Smooth muscle cell (in vitro differentiated cells): ENCODE measurements around the gene AKT2. TPM values are rescaled to one million over a fixed set of nuclear protein-coding genes. Genes with fewer than 3 reads are reported as not detected.

Experiments used
- DNase-seq: peaks from one replicate; lab custom pipeline; 2025; ENCODE audit not compliant: unreplicated experiment; lab: John Stamatoyannopoulos, UW
- H2AFZ ChIP-seq: fragments of 200-600 bp; sonication (generic); 2 replicates; pipeline ENCODE4 v1.6.0; 2016; ENCODE audit warnings: antibody characterized with exemption, low read depth, mild to moderate bottlenecking
- H3F3A ChIP-seq: fragments of 200-600 bp; sonication (generic); 2 replicates; pipeline ENCODE4 v1.6.0; 2017; ENCODE audit warnings: antibody characterized with exemption, low read depth
- H3K27ac ChIP-seq: fragments of 200-600 bp; sonication (generic); 2 replicates; pipeline ENCODE4 v1.5.1; 2016; ENCODE audit warnings: low read depth, mild to moderate bottlenecking
- H3K27me3 ChIP-seq: fragments of 200-600 bp; sonication (generic); 2 replicates; pipeline ENCODE4 v1.6.1; 2016; ENCODE audit warnings: low read depth, mild to moderate bottlenecking
- H3K36me3 ChIP-seq: fragments of 200-600 bp; sonication (generic); 2 replicates; pipeline ENCODE4 v1.5.1; 2016; ENCODE audit warnings: low read depth
- H3K4me1 ChIP-seq: fragments of 200-600 bp; sonication (generic); 2 replicates; pipeline ENCODE4 v1.5.1; 2016; ENCODE audit warnings: low read depth
- H3K4me2 ChIP-seq: fragments of 200-600 bp; sonication (generic); 2 replicates; pipeline ENCODE4 v1.6.0; 2016; ENCODE audit warnings: mild to moderate bottlenecking
- H3K4me3 ChIP-seq: fragments of 200-600 bp; sonication (generic); 2 replicates; pipeline ENCODE4 v1.5.1; 2016; ENCODE audit warnings: mild to moderate bottlenecking
- H3K79me2 ChIP-seq: fragments of 200-600 bp; sonication (generic); 2 replicates; pipeline ENCODE4 v1.6.0; 2016; ENCODE audit warnings: low read depth, mild to moderate bottlenecking
- H3K9ac ChIP-seq: fragments of 200-600 bp; sonication (generic); 2 replicates; pipeline ENCODE4 v1.6.0; 2016; ENCODE audit warnings: low read depth
- H3K9me3 ChIP-seq: fragments of 200-600 bp; sonication (generic); replicated peaks from 2 replicates; pipeline ENCODE4 v1.5.1; 2016; ENCODE audit warnings: low read depth
- H4K20me1 ChIP-seq: fragments of 200-600 bp; sonication (generic); 2 replicates; pipeline ENCODE4 v1.6.0; 2016; ENCODE audit warnings: low read depth
- CTCF ChIP-seq: fragments of 200-600 bp; sonication (generic); IDR thresholded peaks from 2 replicates; pipeline ENCODE4 v1.5.1; 2017; ENCODE audit warnings: borderline replicate concordance, mild to moderate bottlenecking, antibody characterized with exemption; ENCODE audit not compliant: insufficient read depth, poor library complexity, severe bottlenecking
- WGBS: methylation state at CpG from one replicate; pipeline ENCODE4 v1.1.7; 2016; ENCODE audit warnings: low lambda C conversion rate; 5-methylcytosine and 5-hydroxymethylcytosine counted together
- polyA plus RNA-seq: library from polyadenylated mRNA; unstranded; fragments of >200 nt; fragmentation: Nextera tagmentation; extraction: Ambion mirVana; gene quantifications from 2 replicates; pipeline ENCODE4 v1.2.1, GENCODE V29; 2016
- total RNA-seq: library from RNA; depleted of rRNA; stranded (reverse); fragments of >200 nt; gene quantifications from 2 replicates; pipeline ENCODE4 v1.2.3, GENCODE V29; 2014

The AKT2 gene
- total and polyA plus RNA-seq, 2 experiments from 2014 or later, result 26.6 to 62.6 TPM

GRCh38 chr19:40326201-40326600, 41.1 kb upstream of the AKT2 start:
- Histone ChIP-seq H3K9me3 (no peaks in the 10 kb centered on the region), H3K4me3 (no peak overlapping the region), H3K79me2 (no peaks in the 10 kb centered on the region), H3K36me3 (no peaks in the 10 kb centered on the region), H4K20me1 (no peaks in the 10 kb centered on the region), H3K4me1 (no peaks in the 10 kb centered on the region), H3F3A (no peaks in the 10 kb centered on the region), H3K9ac (no peak overlapping the region), H3K4me2 (no peak overlapping the region), H3K27me3 (no peaks in the 10 kb centered on the region), H2AFZ (no peak overlapping the region), H3K27ac (no peak overlapping the region)
- no peak for DNase-seq
- TF ChIP-seq CTCF, result no peak
- WGBS, result 97% methylated on average over 14 of the region's 14 CpGs

- no peaks in the 10 kb centered on the region for H3K36me3 ChIP-seq
- no peaks in the 10 kb centered on the region for H3F3A ChIP-seq
- TF ChIP-seq CTCF, result no peak
- H3K27ac ChIP-seq, result no peak overlapping the region
- no peaks in the 10 kb centered on the region for H3K27me3 ChIP-seq
- 77% methylated on average over 13 of the region's 13 CpGs for WGBS
- no peak overlapping the region for H2AFZ ChIP-seq
- no peak overlapping the region for H3K9ac ChIP-seq
- H3K9me3 ChIP-seq, result no peaks in the 10 kb centered on the region
- no peaks in the 10 kb centered on the region for H3K79me2 ChIP-seq
- DNase-seq, result no peak
- no peak overlapping the region for H3K4me3 ChIP-seq
- no peaks in the 10 kb centered on the region for H4K20me1 ChIP-seq
- H3K4me1 ChIP-seq, result no peaks in the 10 kb centered on the region
- H3K4me2 ChIP-seq, result no peak overlapping the region
Observed at GRCh38 chr19:40323705-40324104, 38.6 kb upstream of the AKT2 start.

- H3K27ac ChIP-seq, result no peak overlapping the region
- H3K4me2 ChIP-seq, result no peak overlapping the region
- H3K4me3 ChIP-seq, result no peak overlapping the region
- DNase-seq, result no peak
- H3K9me3 ChIP-seq, result no peaks in the 10 kb centered on the region
- no peak for TF ChIP-seq CTCF
- no peak overlapping the region for H3K9ac ChIP-seq
- H3K79me2 ChIP-seq, result no peaks in the 10 kb centered on the region
- WGBS, result 94% methylated on average over 15 of the region's 15 CpGs
- H3F3A ChIP-seq, result no peaks in the 10 kb centered on the region
- H2AFZ ChIP-seq, result no peak overlapping the region
- no peaks in the 10 kb centered on the region for H3K4me1 ChIP-seq
- H3K27me3 ChIP-seq, result no peaks in the 10 kb centered on the region
- H3K36me3 ChIP-seq, result no peaks in the 10 kb centered on the region
- H4K20me1 ChIP-seq, result no peaks in the 10 kb centered on the region
Observed at GRCh38 chr19:40322951-40323615, 37.9 kb upstream of the AKT2 start.

- no peaks in the 10 kb centered on the region for H3K4me1 ChIP-seq
- H3K9ac ChIP-seq, result no peak overlapping the region
- TF ChIP-seq CTCF, result no peak
- H3K27me3 ChIP-seq, result no peaks in the 10 kb centered on the region
- WGBS, result 87% methylated on average over 7 of the region's 7 CpGs
- no peak overlapping the region for H3K4me3 ChIP-seq
- no peaks in the 10 kb centered on the region for H4K20me1 ChIP-seq
- H3K36me3 ChIP-seq, result no peaks in the 10 kb centered on the region
- DNase-seq, result no peak
- no peaks in the 10 kb centered on the region for H3K9me3 ChIP-seq
- H3K27ac ChIP-seq, result no peak overlapping the region
- no peaks in the 10 kb centered on the region for H3F3A ChIP-seq
- no peaks in the 10 kb centered on the region for H3K79me2 ChIP-seq
- no peak overlapping the region for H3K4me2 ChIP-seq
- H2AFZ ChIP-seq, result no peak overlapping the region
Observed at GRCh38 chr19:40322271-40322610, 37.1 kb upstream of the AKT2 start.
